ENCODE results near the gene PAX3.

The PAX3 gene

DNA sequence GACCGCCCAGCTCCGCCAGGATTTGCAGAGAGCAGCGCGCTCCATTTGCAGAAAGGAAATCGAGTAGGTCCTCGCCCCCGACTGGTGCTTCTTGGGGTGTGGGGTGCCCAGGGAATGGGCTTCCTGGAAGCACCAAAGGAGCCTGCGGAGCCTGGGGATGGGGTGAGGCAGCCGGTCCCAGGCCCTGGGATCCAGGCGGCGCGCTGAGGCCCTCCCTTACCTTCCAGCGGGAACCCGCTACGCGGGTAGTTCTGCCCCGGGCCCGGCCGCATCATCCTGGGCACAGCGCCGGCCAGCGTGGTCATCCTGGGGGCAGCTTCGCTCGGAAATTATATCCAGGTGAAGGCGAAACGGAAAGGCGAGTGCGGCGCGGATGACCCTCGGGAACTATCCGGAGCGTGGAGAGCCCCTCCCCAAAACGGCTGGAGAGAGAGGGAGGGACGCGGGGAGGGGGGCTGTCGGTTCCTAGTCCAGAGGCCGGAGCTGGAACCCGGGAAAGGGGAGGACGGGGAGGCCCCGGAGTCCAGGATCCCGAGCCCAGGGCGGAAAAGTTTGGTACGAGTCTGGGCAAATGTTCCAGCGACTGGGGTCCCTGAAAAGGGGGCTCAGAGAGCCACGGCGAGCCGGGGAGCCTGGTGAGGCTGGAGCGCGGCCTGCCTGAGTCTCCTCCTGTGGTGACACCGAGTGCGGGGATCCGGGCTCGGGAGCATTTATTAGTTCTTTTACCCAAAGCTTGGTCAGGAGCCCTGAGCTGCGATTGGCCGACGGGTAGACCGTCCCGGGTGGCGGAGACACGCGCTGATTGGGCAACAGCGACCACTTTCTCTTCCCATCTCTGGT, at the start of gene PAX3:
Gene PAX3 (minus strand): TSS at position 688 of the 840 bp plus-strand sequence. CDS start 383 bp downstream, at position 305.
- DNase-seq, result no peak

- no peak for DNase-seq
These were observed 42.5 kb upstream of the PAX3 start for GRCh38 chr2:222341331-222341730.

GRCh38 chr2:222338374-222338773, 39.6 kb upstream of the PAX3 start:
- no peak for DNase-seq

GRCh38 chr2:222336931-222337330, 38.1 kb upstream of the PAX3 start:
- DNase-seq, result no peak

DNA sequence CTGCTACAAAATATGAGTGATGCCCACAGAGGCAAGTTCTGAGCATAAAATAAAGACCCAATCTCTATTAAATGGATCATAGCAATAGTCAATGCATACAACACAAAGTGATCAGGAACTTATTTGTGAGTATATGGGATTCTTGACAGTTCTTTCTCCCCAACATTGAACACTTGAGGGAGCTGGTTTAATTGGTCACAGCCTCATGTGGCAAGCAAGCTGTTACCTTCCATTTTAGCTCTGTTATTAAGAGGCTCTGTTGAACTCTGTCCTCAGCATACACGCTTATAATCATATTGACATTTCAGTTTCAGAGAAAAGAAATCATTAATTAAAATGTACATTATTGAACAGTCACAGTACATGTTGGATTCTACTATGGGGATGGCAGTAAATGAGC, 37.6 kb upstream of the PAX3 start:
- DNase-seq, result no peak

GRCh38 chr2:222334914-222335313, 36.1 kb upstream of the PAX3 start:
- no peak for DNase-seq

DNA sequence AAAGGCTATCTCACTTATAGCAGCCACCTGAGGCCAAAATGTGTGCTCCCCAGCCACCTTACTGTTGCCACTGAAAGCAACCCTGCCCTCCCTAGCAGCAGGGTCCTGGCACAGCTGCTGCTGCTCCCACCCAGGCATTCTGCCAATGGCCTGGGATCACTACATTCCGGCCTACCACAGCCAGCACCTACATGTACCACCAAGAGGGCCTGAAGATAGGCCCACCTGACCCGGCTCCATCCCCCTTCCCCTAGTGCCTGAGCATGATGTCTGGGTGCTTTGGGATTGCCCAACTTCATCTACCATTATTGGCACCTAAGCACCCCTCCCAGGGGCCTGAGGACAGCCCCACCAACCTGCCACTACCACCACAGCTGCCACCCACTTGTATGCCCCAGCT, 34.6 kb upstream of the PAX3 start:
- no peak for DNase-seq

GRCh38 chr2:222332116-222332515, 33.3 kb upstream of the PAX3 start:
- no peak for DNase-seq

- no peak for DNase-seq
These were observed 32.1 kb upstream of the PAX3 start for GRCh38 chr2:222330910-222331309.

DNA sequence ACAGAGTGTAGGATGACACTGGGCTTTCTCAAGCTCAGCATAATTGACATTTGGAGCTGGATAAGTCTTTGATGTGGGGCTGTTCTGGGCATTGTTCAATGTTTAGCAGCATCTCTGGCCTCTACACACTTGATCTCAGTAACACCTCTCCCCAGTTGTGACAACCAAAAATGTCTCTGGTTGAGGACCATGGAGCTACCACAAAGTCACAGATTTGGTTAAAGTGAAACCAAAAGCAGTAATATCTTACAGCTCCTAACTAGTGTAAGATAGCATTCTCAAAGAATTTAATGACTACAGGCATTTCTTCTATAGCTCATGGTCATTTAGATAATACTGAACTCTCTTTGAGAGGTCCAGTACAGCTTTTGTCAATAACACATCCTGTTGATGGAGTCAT, 23.4 kb upstream of the PAX3 start:
- no peak for DNase-seq

GRCh38 chr2:222320436-222321395, 21.9 kb upstream of the PAX3 start:
- no peak for DNase-seq

- no peak for DNase-seq
These were observed 21.0 kb upstream of the PAX3 start for GRCh38 chr2:222319586-222320435.

DNA sequence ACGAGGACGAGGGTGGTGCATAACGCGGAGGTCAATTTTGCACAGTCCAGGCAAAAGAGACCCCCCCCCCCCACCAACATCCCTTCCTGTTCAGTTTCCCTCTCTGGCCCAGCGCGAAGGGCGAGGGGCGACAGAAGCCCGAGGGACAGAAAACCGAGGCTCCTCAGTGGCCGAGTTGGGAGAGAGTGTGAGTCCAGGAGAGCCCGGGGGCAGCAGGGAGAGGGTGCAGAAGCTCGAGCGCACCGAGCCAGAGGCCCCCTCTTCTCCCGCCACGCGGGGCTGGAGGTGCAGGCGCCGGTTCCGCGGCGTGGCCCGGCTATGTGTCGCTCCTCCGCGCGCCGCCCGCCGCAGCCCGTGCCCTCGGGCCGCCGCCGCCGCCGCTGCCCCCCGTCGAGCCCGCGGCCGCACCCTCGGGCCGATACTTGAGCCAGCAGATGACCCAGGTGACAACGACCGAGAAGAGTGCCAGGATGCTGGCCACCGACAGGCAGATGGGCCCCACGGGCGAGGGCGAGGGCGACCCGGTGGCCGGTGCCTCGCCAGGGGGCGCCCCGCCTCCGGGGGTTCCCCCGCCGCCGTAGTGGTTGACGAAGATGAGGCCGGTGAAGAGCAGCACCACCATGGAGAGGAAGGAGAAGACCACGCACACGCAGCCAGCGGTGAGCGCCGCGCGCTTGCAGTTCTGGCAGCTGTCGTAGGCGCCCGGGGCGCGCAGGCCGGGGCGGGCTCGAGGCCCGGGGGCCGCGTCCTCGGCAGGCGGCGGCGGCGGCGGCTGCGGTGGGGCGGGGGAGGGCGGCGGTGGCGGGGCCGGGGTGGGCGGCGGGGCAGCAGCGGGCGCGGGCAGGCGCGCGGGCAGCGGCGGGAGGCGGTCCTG, 20.2 kb upstream of the PAX3 start:
- no peak for DNase-seq

DNA sequence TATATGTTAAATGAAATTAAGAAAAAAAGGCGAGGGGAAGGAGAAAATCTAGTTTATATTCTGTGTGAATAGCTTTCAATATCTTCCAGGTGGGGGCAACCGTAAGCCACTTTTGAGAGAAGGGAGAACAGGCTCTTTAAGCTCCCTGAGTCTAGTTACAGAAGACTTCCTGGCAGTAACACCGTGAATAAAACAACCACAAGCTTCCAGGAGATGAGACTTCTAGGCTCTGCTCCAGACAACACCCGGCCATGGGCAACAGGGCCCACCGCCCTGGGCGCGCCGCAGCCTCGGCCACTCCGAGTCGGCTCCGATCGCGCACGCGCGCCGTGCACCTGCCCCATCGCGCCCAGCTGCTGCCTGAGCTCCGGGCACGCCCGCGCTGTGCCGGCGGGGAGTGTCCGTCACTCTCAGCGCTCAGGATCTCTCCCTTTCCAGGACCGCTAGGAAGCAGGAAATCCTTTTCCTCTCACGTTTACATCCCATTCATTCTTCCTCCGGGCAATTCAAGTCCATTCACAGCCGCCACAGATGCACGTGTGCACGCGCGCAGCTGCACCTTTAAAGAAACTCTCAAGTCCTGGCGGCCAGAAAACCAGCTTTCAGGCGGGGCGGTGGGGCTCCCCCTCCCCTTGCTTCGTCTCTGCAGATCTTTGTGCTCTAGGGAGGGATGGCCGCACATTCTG, 19.4 kb upstream of the PAX3 start:
- DNase-seq, result peak; percentile 78

GRCh38 chr2:222315443-222316121, 16.8 kb upstream of the PAX3 start:
- no peak for DNase-seq

- no peak for DNase-seq
These were observed 15.0 kb upstream of the PAX3 start for GRCh38 chr2:222313816-222314215.

GRCh38 chr2:222311978-222312738, 13.4 kb upstream of the PAX3 start:
- no peak for DNase-seq

DNA sequence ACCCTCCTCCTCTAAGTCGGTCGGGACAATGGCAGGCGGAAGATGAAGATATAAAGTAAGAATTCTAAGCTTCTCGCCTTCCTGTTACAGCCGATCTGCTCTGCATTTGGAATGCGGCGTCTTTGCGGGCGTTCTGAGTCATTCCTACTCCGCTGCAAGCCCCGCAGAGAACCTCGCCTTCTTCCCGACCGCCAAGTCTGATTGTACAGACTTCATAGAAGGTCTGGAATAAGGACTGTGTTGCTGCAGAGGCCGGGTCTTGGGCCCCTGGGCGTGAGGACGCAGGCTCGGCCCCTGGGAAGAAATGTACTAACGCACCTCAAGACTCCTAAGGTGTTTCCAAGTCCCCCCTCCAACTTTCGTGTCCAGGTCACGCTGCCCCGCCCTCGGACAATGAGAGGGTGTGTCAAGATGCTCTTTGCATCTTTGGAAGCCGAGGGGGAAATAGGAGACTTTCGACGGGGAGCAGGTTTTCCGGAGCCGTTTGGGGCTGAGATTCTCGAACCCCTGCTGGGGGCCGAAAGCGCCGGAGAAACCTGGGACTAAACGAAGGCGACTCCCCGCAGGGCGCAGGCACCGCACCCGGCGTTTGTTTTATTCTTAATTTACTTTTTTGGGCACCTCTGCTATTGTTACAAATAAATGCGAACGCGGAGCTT, 12.7 kb upstream of the PAX3 start:
- no peak for DNase-seq

DNA sequence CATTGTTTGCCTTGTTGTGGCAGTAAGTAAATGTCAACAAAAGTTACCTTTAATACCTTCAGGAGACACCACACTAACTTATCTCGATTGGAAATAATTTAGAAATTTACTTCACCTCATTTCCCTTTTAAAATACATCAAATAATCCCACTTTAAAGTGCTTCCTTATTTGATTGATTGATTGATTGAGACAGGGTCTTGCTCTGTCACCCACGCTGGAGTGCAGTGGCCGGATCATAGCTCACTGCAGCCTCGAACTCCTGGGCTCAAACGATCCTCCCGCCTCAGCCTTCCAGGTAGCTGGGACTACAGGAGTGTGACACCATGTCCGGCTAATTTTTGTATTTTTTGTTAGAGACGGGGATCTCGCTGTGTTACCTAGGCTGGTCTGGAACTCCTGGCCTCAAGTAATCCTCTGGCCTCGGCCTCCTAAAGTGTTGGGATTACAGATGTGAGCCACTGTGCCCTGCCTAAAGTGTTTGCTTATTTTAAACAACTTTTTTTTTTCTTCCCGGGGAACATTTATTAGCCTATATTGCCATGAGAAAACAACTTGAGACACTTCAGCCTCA, 12.0 kb upstream of the PAX3 start:
- no peak for DNase-seq
